ENCODE data around the gene B4GAT1. TPM values are rescaled to one million over a fixed set of nuclear protein-coding genes. Genes with fewer than 3 reads are reported as not detected.

The B4GAT1 gene
- total RNA-seq, 1 donor from 2014 or later, result 40.9 TPM

DNA sequence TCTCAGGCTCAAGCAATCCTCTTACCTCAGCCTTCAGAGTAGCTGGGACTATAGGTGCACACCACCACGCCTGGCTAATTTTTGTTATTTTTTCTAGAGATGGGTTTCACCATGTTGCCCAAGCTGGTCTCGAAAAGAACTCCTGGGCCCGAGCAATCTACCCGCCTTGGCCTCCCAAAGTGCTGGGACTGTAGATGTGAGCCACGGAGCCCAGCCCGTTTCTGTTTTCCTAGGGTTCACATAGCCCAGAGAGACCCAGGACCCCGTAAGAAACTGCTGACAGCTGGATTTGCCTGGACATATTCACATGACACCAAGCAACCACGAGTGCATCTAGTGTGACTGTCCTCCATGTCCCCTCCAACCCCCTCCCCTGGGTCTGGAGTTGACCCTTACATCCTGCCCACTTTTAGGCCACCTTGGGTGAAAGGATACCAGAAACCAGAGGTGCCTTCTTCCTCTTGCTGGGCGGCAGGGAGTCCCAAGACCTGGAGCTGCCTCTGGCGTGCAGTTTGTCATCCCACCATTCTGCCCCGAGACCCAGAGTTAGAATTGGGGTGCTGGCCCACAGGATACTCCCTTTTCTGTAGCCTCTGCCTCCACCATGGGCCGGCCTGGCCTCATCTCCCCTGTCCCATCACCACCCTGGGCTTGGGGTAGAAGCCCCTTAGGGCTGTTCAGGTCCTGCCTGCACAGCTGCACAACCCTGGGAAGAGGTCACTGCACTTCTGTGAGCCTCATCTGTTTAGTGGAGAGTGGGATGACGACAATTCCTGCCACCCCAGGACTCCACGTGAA is 7.5 kb downstream of the B4GAT1 start:
- peaks cover 5% of the 10 kb centered on the region for H3K27me3 ChIP-seq
- no peak overlapping the region for H2AFZ ChIP-seq (replicated peaks)
- DNase-seq (ENCODE audit: low spot score), result no peak
- H3K9me3 ChIP-seq (ENCODE audit: low read depth), result no peaks in the 10 kb centered on the region
- peaks cover 18% of the 10 kb centered on the region for H4K20me1 ChIP-seq (ENCODE audit: low read depth)
- H3K9ac ChIP-seq, result no peak overlapping the region
- Mint-ChIP-seq H3K9me3 (no peaks in the 10 kb centered on the region), H3K36me3 (no peaks in the 10 kb centered on the region), H3K4me1 (peaks cover 42% of the 10 kb centered on the region), H3K4me3 (no peak overlapping the region), H3K27me3 (ENCODE audit: insufficient read depth, low read depth) (peaks cover 10% of the 10 kb centered on the region), H3K27ac (no peak overlapping the region)
- no peaks in the 10 kb centered on the region for H3K36me3 ChIP-seq
- peaks cover 18% of the 10 kb centered on the region for H3K79me2 ChIP-seq (ENCODE audit: low read depth)
- peaks cover 20% of the 10 kb centered on the region for H3K4me1 ChIP-seq
- no peak overlapping the region for H3K4me3 ChIP-seq
- no peak for TF ChIP-seq CTCF (IDR thresholded peaks at IDR 0.05)
- no peak for TF ChIP-seq EZH2 (IDR thresholded peaks at IDR 0.05)
- TF ChIP-seq EZH2phosphoT487 (IDR thresholded peaks at IDR 0.05), result no peak
- H3K27ac ChIP-seq, result no peak overlapping the region
- no peak overlapping the region for H3K4me2 ChIP-seq
- H3F3A ChIP-seq (ENCODE audit: low read depth), result peaks cover 27% of the 10 kb centered on the region

DNA sequence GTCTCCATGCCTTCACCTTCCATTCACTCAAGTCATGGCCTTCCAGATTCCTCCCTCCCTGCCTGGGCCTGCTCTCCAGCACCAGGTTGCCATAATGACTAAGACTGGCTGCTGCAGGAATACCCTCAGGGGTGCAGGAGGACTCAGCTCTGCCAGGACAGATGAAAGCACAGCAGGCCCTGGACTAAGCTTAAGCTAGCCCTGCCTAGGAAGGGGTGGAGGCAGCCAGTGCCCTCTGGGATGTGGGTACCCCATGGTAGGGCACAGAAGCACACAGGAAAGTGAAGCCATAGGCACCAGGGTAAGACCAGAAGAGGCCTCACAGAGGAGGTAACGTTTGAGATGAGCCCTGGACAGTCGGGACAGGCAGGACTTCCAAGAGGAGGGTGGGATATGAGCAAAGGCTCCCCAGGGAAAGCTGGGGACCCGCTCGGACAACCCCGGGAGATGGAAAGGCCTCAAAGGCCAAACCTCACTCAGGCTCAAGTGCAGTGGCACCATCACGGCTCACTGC is 8.2 kb downstream of the B4GAT1 start:
- no peak overlapping the region for H3K4me2 ChIP-seq
- H3K79me2 ChIP-seq (ENCODE audit: low read depth), result peaks cover 13% of the 10 kb centered on the region
- peaks cover 18% of the 10 kb centered on the region for H3K4me1 ChIP-seq
- peaks cover 15% of the 10 kb centered on the region for H4K20me1 ChIP-seq (ENCODE audit: low read depth)
- H3F3A ChIP-seq (ENCODE audit: low read depth), result peaks cover 22% of the 10 kb centered on the region
- H3K36me3 ChIP-seq, result no peaks in the 10 kb centered on the region
- H3K27me3 ChIP-seq, result peaks cover 5% of the 10 kb centered on the region
- H3K27me3 Mint-ChIP-seq (ENCODE audit: insufficient read depth, low read depth), result peaks cover 10% of the 10 kb centered on the region
- H3K4me3 Mint-ChIP-seq, result no peak overlapping the region
- H3K9me3 ChIP-seq (ENCODE audit: low read depth), result no peaks in the 10 kb centered on the region
- no peak overlapping the region for H2AFZ ChIP-seq (replicated peaks)
- no peaks in the 10 kb centered on the region for H3K9me3 Mint-ChIP-seq
- H3K27ac ChIP-seq, result no peak overlapping the region
- no peaks in the 10 kb centered on the region for H3K36me3 Mint-ChIP-seq
- no peak for TF ChIP-seq CTCF (IDR thresholded peaks at IDR 0.05)
- TF ChIP-seq EZH2 (IDR thresholded peaks at IDR 0.05), result no peak
- TF ChIP-seq EZH2phosphoT487 (IDR thresholded peaks at IDR 0.05), result no peak
- H3K27ac Mint-ChIP-seq, result no peak overlapping the region
- no peak overlapping the region for H3K9ac ChIP-seq
- no peak for DNase-seq (ENCODE audit: low spot score)
- peaks cover 39% of the 10 kb centered on the region for H3K4me1 Mint-ChIP-seq
- H3K4me3 ChIP-seq, result no peak overlapping the region

- Mint-ChIP-seq H3K27me3 (ENCODE audit: insufficient read depth, low read depth) (peaks cover 10% of the 10 kb centered on the region), H3K4me3 (no peak overlapping the region), H3K4me1 (peaks cover 32% of the 10 kb centered on the region), H3K9me3 (no peaks in the 10 kb centered on the region), H3K27ac (peak overlapping the region; percentile 62), H3K36me3 (no peaks in the 10 kb centered on the region)
- H4K20me1 ChIP-seq (ENCODE audit: low read depth), result peaks cover 8% of the 10 kb centered on the region
- no peaks in the 10 kb centered on the region for H3K36me3 ChIP-seq
- no peak overlapping the region for H3K4me2 ChIP-seq
- H3K4me1 ChIP-seq, result peaks cover 11% of the 10 kb centered on the region
- no peak overlapping the region for H3K9ac ChIP-seq
- no peak overlapping the region for H3K27ac ChIP-seq
- peaks cover 6% of the 10 kb centered on the region for H3K79me2 ChIP-seq (ENCODE audit: low read depth)
- no peak overlapping the region for H2AFZ ChIP-seq (replicated peaks)
- no peak for TF ChIP-seq EZH2 (IDR thresholded peaks at IDR 0.05)
- TF ChIP-seq EZH2phosphoT487 (IDR thresholded peaks at IDR 0.05), result no peak
- TF ChIP-seq CTCF (IDR thresholded peaks at IDR 0.05), result no peak
- DNase-seq (ENCODE audit: low spot score), result no peak
- H3K4me3 ChIP-seq, result no peak overlapping the region
- H3K27me3 ChIP-seq, result peaks cover 5% of the 10 kb centered on the region
- no peaks in the 10 kb centered on the region for H3K9me3 ChIP-seq (ENCODE audit: low read depth)
- peaks cover 16% of the 10 kb centered on the region for H3F3A ChIP-seq (ENCODE audit: low read depth)
Measured at GRCh38 chr11:66338276-66339161, 8.9 kb downstream of the B4GAT1 start.
